Prostate gland (tissue), 2 donors: ENCODE results near the gene TFEB.

ENCODE experiments used
- CTCF ChIP-seq, 4 experiments: fragments of 200-600 bp in 2 of 4; fragments of 450-650 bp in 2 of 4; sonication (generic) in 2 of 4; IDR thresholded peaks; 1 replicate in 3 of 4; 2 replicates in 1 of 4; pipeline ENCODE4 v1.5.1; 2016 to 2019; ENCODE audit warnings: antibody characterized with exemption in 4 of 4, mild to moderate bottlenecking in 2 of 4, moderate library complexity in 2 of 4
- POLR2A ChIP-seq: fragments of 450-650 bp; IDR thresholded peaks from one replicate; pipeline ENCODE4 v1.6.1; 2016; ENCODE audit warnings: antibody characterized with exemption, mild to moderate bottlenecking
- POLR2AphosphoS5 ChIP-seq: sonication (generic); formaldehyde crosslinking; IDR thresholded peaks from one replicate; pipeline ENCODE4 v1.6.1; 2017; ENCODE audit warnings: antibody characterized with exemption

GRCh38 chr6:41682497-41683272, 52.7 kb downstream of the TFEB start:
- no peak for TF ChIP-seq CTCF (IDR thresholded peaks at IDR 0.05)
- no peak for TF ChIP-seq POLR2A
- no peak for TF ChIP-seq POLR2AphosphoS5
